Measurements from ENCODE around the gene SUGP1. TPM values are rescaled to one million over a fixed set of nuclear protein-coding genes. Genes with fewer than 3 reads are reported as not detected.

SUGP1 gene
- total and polyA plus RNA-seq, 2 of the 13 experiments (the other 11 are each of a cell fraction or from before 2014, with no cell fraction given), result 21.6 to 25.9 TPM

- TF ChIP-seq MXD1 (CRISPR knock-in tag; IDR thresholded peaks at IDR 0.05) (no peak), THAP9 (CRISPR knock-in tag; IDR thresholded peaks at IDR 0.05; ENCODE audit: borderline replicate concordance) (peak; percentile 79; the same call in 1 of the 2 replicates), TRIM22 (IDR thresholded peaks at IDR 0.05) (no peak), HES4 (CRISPR knock-in tag; IDR thresholded peaks at IDR 0.05; ENCODE audit: borderline replicate concordance) (no peak), ZNF276 (CRISPR knock-in tag; IDR thresholded peaks at IDR 0.05; ENCODE audit: low read depth) (peak; percentile 45; the same call in 1 of the 2 replicates), ZNF34 (CRISPR knock-in tag; IDR thresholded peaks at IDR 0.05; ENCODE audit: borderline replicate concordance) (no peak), SIX1 (CRISPR knock-in tag; IDR thresholded peaks at IDR 0.05; ENCODE audit: borderline replicate concordance) (no peak; the same call in 1 of the 2 replicates), ZC3H4 (CRISPR knock-in tag; IDR thresholded peaks at IDR 0.05; ENCODE audit: borderline replicate concordance) (no peak), ZBTB38 (CRISPR knock-in tag; IDR thresholded peaks at IDR 0.05) (peak; percentile 89), ZNF713 (CRISPR knock-in tag; IDR thresholded peaks at IDR 0.05) (no peak), NFAT5 (CRISPR knock-in tag; IDR thresholded peaks at IDR 0.05) (no peak), ZNF30 (CRISPR knock-in tag; IDR thresholded peaks at IDR 0.05) (no peak), ZNF253 (CRISPR knock-in tag; IDR thresholded peaks at IDR 0.05; ENCODE audit: borderline replicate concordance) (no peak), RARA (CRISPR knock-in tag; IDR thresholded peaks at IDR 0.05) (peak; percentile 39)
These were observed 46.4 kb upstream of the SUGP1 start (continued) for GRCh38 chr19:19366434-19367396.
